Subcutaneous abdominal adipose tissue (tissue), 5 donors: ENCODE measurements around the gene OSBP.
"Not testable (repeated sequence)": the region's sequence is repeated elsewhere in the genome, so short reads cannot be mapped to it uniquely, and the experiment has no call there.

Experiments used
- H3K27ac ChIP-seq: one replicate; pipeline ENCODE4 v1.7.0; 2013; ENCODE audit warnings: low read depth, mild to moderate bottlenecking, inconsistent platforms, low read length, moderate library complexity
- H3K27me3 ChIP-seq, 5 donors: one replicate each; pipeline ENCODE4 v1.7.0; 2013; ENCODE audit warnings: low read length in 5 of 5, inconsistent platforms in 1 of 5; ENCODE audit not compliant: control insufficient read depth in 5 of 5, insufficient read depth in 4 of 5
- H3K36me3 ChIP-seq, 5 donors: one replicate each; pipeline ENCODE4 v1.7.0; 2013; ENCODE audit warnings: low read length in 5 of 5; ENCODE audit not compliant: control insufficient read depth in 5 of 5, insufficient read depth in 5 of 5
- H3K4me1 ChIP-seq, 5 donors: one replicate each; pipeline ENCODE4 v1.7.0; 2013; ENCODE audit warnings: low read length in 5 of 5, mild to moderate bottlenecking in 3 of 5, moderate library complexity in 1 of 5; ENCODE audit not compliant: control insufficient read depth in 5 of 5, insufficient read depth in 5 of 5
- H3K4me3 ChIP-seq, 5 donors: one replicate each; pipeline ENCODE4 v1.7.0; 2013; ENCODE audit warnings: low read length in 5 of 5, low read depth in 1 of 5
- H3K9ac ChIP-seq, 5 donors: one replicate each; pipeline ENCODE4 v1.7.0; 2013; ENCODE audit warnings: low read length in 5 of 5, mild to moderate bottlenecking in 4 of 5, moderate library complexity in 3 of 5
- H3K9me3 ChIP-seq, 5 donors: one replicate each; pipeline ENCODE4 v1.7.0; 2013; ENCODE audit warnings: low read length in 5 of 5; ENCODE audit not compliant: control insufficient read depth in 5 of 5
- donor health status: healthy.
- donor health status: healthy.
- donor health status: healthy.
- donor health status: healthy.
- donor health status: healthy.

Gene OSBP

DNA sequence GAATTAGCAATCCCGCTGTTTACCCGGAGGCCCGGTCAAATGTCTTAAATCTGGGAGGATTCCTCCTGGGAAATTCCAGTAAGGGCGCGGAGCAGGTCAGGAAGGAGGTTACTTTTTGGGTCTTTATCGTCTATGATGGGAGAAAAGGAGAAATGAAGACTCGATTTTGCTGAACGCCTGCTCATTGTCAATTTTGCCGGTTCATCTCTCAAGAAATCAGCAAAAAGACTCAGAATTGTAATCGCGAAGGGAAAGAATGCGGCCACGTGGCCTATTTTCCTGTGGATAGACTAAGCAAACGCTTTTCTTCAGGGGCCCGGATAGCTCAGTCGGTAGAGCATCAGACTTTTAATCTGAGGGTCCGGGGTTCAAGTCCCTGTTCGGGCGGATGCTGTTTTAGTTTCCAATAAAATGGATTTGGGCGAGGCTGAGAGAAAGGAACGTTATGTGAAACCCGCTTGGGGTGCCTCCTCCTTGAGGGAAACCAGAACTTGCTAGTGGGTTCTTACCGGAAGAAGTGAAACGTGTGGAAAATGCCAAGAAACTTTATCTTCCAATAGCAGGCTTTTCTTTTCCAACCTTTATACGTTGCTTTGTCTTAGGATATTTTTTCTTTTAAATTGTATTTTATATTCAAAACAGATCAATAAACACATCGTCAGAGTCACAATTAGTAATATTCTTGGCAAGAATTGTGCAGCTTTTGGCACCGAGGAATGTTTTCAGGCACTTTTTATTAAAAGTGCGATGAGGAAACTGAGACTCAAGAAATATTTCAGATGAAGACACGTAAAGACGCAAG lies 59.3 kb downstream of the OSBP start:
- Histone ChIP-seq H3K9ac (peak overlapping the region; percentile 46 to 81 (median 63)), H3K4me3 (peak overlapping the region; percentile 51 to 76 (median 68)), H3K36me3 (no peaks in the 10 kb centered on the region), H3K9me3 (no peaks in the 10 kb centered on the region), H3K27ac (peak overlapping the region; percentile 67), H3K4me1 (peaks cover 7 to 39% (median 26%) of the 10 kb centered on the region in 5 donors), H3K27me3 (no peaks in the 10 kb centered on the region)

DNA sequence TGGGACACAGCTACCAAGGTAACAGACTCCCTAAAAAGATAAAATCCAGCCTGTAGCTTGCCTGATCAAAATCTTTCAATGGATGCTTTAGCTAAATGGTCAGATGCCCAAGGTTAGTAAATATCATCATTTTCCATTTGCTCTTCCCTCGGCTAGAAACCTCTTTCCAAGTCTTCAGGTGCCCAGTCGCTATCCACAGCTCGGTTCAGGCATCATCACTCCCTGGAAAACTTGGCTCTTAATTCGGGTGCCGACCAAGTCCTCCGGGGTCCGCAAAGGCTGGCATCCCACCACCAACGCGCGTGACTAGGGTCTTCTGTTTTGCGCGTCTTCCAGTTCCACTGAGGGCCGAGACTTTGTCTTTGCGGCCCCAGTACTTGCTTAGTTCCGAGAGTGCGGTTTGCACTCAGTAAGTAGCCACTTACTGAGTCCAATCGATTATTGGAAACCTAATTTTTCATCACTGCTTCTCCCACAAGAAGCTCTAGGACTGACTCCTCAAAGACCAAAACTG lies 59.9 kb downstream of the OSBP start:
- no peaks in the 10 kb centered on the region for H3K36me3 ChIP-seq
- H3K9me3 ChIP-seq: no peaks in the 10 kb centered on the region
- H3K27ac ChIP-seq: peak overlapping the region; percentile 67
- H3K9ac ChIP-seq: peak overlapping the region; percentile 46 to 81 (median 63)
- peak overlapping the region; percentile 51 to 76 (median 68) for H3K4me3 ChIP-seq
- H3K27me3 ChIP-seq: no peaks in the 10 kb centered on the region
- peaks cover 5 to 39% (median 22%) of the 10 kb centered on the region in 5 donors for H3K4me1 ChIP-seq

- Histone ChIP-seq H3K4me3 (no peak overlapping the region), H3K9ac (no peak overlapping the region), H3K27me3 (no peaks in the 10 kb centered on the region), H3K27ac (no peak overlapping the region), H3K4me1 (peaks cover 8 to 39% (median 29%) of the 10 kb centered on the region in 5 donors), H3K36me3 (no peaks in the 10 kb centered on the region), H3K9me3 (no peaks in the 10 kb centered on the region)
Observed at GRCh38 chr11:59553323-59553722, 62.3 kb downstream of the OSBP start.

DNA sequence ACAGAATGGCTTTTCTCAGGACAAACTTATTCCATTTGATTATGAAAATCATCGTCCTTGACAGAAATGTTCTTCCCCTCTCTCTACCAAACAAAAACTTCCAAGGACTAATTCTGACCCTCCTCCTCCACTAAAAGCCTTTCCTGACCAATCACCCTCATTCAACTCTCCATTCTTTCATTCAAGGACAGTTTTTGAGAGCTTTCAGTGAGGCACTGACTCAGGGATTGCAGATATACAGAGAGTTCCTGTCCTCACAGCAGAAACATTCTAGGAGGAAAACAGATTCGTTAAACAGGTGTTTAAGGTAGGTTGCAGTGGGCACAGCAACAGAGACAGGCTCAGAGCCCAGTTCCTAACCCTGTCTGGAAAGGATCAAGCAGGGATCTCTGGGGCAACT lies 62.7 kb downstream of the OSBP start:
- Histone ChIP-seq H3K36me3 (no peaks in the 10 kb centered on the region), H3K27me3 (no peaks in the 10 kb centered on the region), H3K4me3 (no peak overlapping the region), H3K4me1 (peaks cover 8 to 35% (median 26%) of the 10 kb centered on the region in 5 donors), H3K9ac (no peak overlapping the region), H3K9me3 (no peaks in the 10 kb centered on the region), H3K27ac (no peak overlapping the region)

DNA sequence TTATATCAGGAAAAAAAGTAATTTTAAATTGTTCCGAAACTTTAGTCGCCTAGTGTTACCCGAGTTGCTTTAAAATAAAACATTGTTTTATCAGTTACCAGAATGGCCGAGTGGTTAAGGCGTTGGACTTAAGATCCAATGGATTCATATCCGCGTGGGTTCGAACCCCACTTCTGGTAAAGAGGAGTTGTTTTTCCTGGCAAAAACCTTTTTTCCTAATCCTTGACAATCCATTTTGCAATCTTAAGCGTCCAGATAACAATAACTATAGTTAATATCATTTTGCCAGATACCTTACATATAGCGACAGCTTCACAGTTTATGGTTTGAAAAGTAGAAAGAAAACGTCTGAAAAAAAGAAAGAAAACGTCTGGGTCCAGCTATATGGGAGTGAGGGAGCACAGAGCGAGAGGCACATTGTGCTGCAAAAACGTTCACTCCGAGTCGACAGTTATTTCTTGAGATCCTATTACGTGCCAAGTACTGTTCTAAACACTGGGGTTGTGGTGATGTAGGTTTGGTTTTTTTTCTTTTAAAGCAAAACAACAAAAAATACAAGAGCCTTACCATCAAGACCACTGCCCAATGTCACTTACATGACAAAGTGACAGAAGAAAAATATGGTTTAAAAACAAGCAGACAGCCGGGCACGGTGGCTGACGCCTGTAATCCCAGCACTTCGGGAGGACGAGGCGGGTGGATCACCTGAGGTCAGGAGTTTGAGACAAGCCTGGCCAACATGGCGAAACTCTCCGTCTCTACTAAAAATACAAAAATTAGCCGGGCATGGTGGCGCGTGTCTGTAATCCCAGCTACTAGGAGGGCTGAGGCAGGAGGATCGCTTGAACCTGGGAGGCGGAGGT lies 63.7 kb downstream of the OSBP start:
- Histone ChIP-seq H3K4me3 (peak overlapping the region; percentile 60 to 87 (median 71)), H3K4me1 (peaks cover 8 to 31% (median 24%) of the 10 kb centered on the region in 5 donors), H3K9me3 (no peaks in the 10 kb centered on the region), H3K36me3 (no peaks in the 10 kb centered on the region), H3K27ac (peak overlapping the region; percentile 79), H3K27me3 (no peaks in the 10 kb centered on the region), H3K9ac (peak overlapping the region in 4 of 5 donors; percentile 51 to 66 (median 66))

DNA sequence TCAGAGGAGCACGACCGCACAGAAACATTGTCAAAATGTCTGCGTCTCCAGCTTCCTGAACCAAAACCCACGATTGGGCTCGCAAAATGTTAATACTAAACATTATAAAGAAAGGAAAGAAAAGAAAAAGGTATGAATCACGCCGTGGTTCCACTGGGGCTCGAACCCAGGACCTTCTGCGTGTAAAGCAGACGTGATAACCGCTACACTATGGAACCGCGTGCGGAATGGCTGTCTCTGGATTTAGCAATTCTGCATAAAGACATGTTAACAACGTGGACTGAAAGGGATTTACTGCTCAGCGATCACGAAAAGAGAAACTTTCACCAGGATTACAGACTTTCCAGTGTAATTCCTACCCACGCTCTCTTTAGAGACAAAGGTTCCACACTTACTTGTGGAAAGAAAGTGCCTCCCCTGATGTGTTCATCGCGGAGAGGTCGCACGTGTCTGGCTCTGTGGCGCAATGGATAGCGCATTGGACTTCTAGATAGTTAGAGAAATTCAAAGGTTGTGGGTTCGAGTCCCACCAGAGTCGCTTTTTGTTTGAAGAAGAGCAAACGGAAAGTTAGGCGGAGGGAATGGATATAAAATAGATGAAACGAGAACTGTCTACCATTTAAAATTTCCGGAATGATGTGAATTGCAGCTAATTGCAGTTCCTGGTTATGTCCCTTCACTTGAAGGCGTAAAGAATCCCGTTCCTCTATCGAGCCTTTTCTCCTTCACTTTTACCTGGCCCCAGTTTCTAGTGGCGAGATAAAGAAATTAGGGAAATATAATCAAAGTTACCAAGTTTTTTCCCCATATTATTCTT lies 64.5 kb downstream of the OSBP start:
- H3K27ac ChIP-seq: peak overlapping the region; percentile 79
- peaks cover 8 to 25% (median 16%) of the 10 kb centered on the region in 5 donors for H3K4me1 ChIP-seq
- no peaks in the 10 kb centered on the region for H3K27me3 ChIP-seq
- no peaks in the 10 kb centered on the region for H3K9me3 ChIP-seq
- H3K4me3 ChIP-seq: peak overlapping the region; percentile 60 to 87 (median 71)
- H3K36me3 ChIP-seq: no peaks in the 10 kb centered on the region
- H3K9ac ChIP-seq: peak overlapping the region; percentile 57 to 66 (median 65)

DNA sequence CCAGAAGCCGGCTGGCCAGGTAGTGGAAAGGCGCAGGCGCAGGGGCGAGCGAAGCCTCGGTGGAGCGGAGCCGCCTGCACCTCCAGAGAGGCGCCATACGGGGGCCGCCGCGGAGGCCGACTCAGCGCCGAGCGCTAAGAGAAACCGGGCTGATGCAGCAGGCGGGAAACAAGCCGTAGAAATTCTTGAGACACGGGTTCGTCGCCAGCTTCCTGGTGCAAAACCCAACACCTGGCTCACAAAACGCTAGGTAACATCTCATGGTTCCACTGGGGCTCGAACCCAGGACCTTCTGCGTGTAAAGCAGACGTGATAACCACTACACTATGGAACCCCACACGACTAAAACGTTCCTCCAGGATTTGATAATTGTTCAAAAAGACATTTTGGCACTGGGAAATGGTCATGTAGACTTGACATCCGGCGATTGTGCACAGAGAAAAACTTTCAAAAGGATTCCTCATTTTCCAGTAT lies 65.2 kb downstream of the OSBP start:
- H3K9ac ChIP-seq: peak overlapping the region; percentile 31 to 66 (median 59)

GRCh38 chr11:59548309-59548656 lies 67.3 kb downstream of the OSBP start:
- peaks cover 3 to 18% (median 9%) of the 10 kb centered on the region in 5 donors for H3K4me1 ChIP-seq
- H3K9me3 ChIP-seq: no peaks in the 10 kb centered on the region
- H3K4me3 ChIP-seq: no peak overlapping the region
- H3K27me3 ChIP-seq: no peaks in the 10 kb centered on the region
- H3K36me3 ChIP-seq: no peaks in the 10 kb centered on the region
- H3K27ac ChIP-seq: no peak overlapping the region
- H3K9ac ChIP-seq: no peak overlapping the region

More for the DNA sequence above, 65.2 kb downstream of the OSBP start:
- Histone ChIP-seq H3K9me3 (no peaks in the 10 kb centered on the region), H3K4me3 (peak overlapping the region; percentile 60 to 87 (median 71)), H3K36me3 (no peaks in the 10 kb centered on the region), H3K4me1 (peaks cover 4 to 18% (median 10%) of the 10 kb centered on the region in 5 donors), H3K27me3 (no peaks in the 10 kb centered on the region), H3K27ac (peak overlapping the region; percentile 79)

- H3K4me3 ChIP-seq, H3K27me3 ChIP-seq, H3K9me3 ChIP-seq, H3K27ac ChIP-seq, H3K36me3 ChIP-seq, H3K9ac ChIP-seq: not testable (repeated sequence)
- peaks cover 3 to 18% (median 9%) of the 10 kb centered on the region in 5 donors for H3K4me1 ChIP-seq
Observed at GRCh38 chr11:59547605-59548308, 67.8 kb downstream of the OSBP start.
